Measurements from ENCODE around the gene PCDH15. TPM values are rescaled to one million over a fixed set of nuclear protein-coding genes. Genes with fewer than 3 reads are reported as not detected.

Gene PCDH15
- total RNA-seq, 1 experiment from 2014 or later, result 0.59 TPM

DNA sequence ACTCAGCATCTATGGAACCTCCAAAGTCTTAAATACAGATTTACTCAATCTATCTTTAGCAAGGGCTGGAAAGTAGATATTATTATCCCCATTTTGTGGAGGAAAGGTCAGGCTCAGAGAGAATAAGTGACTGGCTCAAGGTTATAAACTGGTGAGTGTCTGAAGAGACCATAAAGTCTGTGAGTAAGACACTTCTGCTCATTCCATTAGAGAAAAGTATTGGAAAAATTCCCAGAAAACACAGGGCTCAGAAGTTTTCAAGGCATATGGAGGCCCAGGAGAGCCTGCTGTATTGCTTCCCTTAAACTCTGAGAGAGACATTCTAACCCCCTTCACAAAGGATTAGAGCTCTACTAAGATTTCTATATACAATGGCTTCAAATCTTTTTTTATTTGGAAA, 134.8 kb downstream of the PCDH15 start (continued):
- TF ChIP-seq, protein P1, sequence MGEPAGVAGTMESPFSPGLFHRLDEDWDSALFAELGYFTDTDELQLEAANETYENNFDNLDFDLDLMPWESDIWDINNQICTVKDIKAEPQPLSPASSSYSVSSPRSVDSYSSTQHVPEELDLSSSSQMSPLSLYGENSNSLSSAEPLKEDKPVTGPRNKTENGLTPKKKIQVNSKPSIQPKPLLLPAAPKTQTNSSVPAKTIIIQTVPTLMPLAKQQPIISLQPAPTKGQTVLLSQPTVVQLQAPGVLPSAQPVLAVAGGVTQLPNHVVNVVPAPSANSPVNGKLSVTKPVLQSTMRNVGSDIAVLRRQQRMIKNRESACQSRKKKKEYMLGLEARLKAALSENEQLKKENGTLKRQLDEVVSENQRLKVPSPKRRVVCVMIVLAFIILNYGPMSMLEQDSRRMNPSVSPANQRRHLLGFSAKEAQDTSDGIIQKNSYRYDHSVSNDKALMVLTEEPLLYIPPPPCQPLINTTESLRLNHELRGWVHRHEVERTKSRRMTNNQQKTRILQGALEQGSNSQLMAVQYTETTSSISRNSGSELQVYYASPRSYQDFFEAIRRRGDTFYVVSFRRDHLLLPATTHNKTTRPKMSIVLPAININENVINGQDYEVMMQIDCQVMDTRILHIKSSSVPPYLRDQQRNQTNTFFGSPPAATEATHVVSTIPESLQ (CRISPR knock-in tag; IDR thresholded peaks at IDR 0.05), result no peak
- no peak for TF ChIP-seq JUN (CRISPR knock-in tag; IDR thresholded peaks at IDR 0.05)
- TF ChIP-seq, protein P2, sequence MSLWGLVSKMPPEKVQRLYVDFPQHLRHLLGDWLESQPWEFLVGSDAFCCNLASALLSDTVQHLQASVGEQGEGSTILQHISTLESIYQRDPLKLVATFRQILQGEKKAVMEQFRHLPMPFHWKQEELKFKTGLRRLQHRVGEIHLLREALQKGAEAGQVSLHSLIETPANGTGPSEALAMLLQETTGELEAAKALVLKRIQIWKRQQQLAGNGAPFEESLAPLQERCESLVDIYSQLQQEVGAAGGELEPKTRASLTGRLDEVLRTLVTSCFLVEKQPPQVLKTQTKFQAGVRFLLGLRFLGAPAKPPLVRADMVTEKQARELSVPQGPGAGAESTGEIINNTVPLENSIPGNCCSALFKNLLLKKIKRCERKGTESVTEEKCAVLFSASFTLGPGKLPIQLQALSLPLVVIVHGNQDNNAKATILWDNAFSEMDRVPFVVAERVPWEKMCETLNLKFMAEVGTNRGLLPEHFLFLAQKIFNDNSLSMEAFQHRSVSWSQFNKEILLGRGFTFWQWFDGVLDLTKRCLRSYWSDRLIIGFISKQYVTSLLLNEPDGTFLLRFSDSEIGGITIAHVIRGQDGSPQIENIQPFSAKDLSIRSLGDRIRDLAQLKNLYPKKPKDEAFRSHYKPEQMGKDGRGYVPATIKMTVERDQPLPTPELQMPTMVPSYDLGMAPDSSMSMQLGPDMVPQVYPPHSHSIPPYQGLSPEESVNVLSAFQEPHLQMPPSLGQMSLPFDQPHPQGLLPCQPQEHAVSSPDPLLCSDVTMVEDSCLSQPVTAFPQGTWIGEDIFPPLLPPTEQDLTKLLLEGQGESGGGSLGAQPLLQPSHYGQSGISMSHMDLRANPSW (CRISPR knock-in tag; conservative IDR thresholded peaks at IDR 0.05; ENCODE audit: low read depth), result no peak
- TF ChIP-seq NFYB (CRISPR knock-in tag; conservative IDR thresholded peaks at IDR 0.05; ENCODE audit: low read depth), result no peak

- Mint-ChIP-seq H3K36me3 (no peaks in the 10 kb centered on the region), H3K4me3 (no peak overlapping the region), H3K4me1 (no peaks in the 10 kb centered on the region), H3K27me3 (ENCODE audit: low read depth) (no peaks in the 10 kb centered on the region), H3K9me3 (no peaks in the 10 kb centered on the region), H3K27ac (no peak overlapping the region)
- CTCF ChIA-PET, result no interaction called here
- ATAC-seq (no peak), DNase-seq (ENCODE audit: low spot score) (no peak)
- POLR2A ChIA-PET, result no interaction called here
- no peak for TF ChIP-seq SOX15 (CRISPR knock-in tag; IDR thresholded peaks at IDR 0.05)
- TF ChIP-seq ERG (CRISPR knock-in tag; IDR thresholded peaks at IDR 0.05), result no peak
- TF ChIP-seq RORB (CRISPR knock-in tag; IDR thresholded peaks at IDR 0.05), result no peak
- no peak for TF ChIP-seq MLX (CRISPR knock-in tag; IDR thresholded peaks at IDR 0.05)
- no peak for TF ChIP-seq FOXK1 (CRISPR knock-in tag; IDR thresholded peaks at IDR 0.05)
- TF ChIP-seq MXD4 (CRISPR knock-in tag; IDR thresholded peaks at IDR 0.05; ENCODE audit: borderline replicate concordance), result no peak
- TF ChIP-seq, protein P3, sequence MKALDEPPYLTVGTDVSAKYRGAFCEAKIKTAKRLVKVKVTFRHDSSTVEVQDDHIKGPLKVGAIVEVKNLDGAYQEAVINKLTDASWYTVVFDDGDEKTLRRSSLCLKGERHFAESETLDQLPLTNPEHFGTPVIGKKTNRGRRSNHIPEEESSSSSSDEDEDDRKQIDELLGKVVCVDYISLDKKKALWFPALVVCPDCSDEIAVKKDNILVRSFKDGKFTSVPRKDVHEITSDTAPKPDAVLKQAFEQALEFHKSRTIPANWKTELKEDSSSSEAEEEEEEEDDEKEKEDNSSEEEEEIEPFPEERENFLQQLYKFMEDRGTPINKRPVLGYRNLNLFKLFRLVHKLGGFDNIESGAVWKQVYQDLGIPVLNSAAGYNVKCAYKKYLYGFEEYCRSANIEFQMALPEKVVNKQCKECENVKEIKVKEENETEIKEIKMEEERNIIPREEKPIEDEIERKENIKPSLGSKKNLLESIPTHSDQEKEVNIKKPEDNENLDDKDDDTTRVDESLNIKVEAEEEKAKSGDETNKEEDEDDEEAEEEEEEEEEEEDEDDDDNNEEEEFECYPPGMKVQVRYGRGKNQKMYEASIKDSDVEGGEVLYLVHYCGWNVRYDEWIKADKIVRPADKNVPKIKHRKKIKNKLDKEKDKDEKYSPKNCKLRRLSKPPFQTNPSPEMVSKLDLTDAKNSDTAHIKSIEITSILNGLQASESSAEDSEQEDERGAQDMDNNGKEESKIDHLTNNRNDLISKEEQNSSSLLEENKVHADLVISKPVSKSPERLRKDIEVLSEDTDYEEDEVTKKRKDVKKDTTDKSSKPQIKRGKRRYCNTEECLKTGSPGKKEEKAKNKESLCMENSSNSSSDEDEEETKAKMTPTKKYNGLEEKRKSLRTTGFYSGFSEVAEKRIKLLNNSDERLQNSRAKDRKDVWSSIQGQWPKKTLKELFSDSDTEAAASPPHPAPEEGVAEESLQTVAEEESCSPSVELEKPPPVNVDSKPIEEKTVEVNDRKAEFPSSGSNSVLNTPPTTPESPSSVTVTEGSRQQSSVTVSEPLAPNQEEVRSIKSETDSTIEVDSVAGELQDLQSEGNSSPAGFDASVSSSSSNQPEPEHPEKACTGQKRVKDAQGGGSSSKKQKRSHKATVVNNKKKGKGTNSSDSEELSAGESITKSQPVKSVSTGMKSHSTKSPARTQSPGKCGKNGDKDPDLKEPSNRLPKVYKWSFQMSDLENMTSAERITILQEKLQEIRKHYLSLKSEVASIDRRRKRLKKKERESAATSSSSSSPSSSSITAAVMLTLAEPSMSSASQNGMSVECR (CRISPR knock-in tag; IDR thresholded peaks at IDR 0.05; ENCODE audit: borderline replicate concordance), result no peak
- no peak for TF ChIP-seq ESRRA (CRISPR knock-in tag; IDR thresholded peaks at IDR 0.05; ENCODE audit: borderline replicate concordance)
- TF ChIP-seq E2F1 (CRISPR knock-in tag; IDR thresholded peaks at IDR 0.05), result no peak
- TF ChIP-seq, protein P4, sequence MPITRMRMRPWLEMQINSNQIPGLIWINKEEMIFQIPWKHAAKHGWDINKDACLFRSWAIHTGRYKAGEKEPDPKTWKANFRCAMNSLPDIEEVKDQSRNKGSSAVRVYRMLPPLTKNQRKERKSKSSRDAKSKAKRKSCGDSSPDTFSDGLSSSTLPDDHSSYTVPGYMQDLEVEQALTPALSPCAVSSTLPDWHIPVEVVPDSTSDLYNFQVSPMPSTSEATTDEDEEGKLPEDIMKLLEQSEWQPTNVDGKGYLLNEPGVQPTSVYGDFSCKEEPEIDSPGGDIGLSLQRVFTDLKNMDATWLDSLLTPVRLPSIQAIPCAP (CRISPR knock-in tag; IDR thresholded peaks at IDR 0.05), result no peak
- TF ChIP-seq GTF2I (CRISPR knock-in tag; conservative IDR thresholded peaks at IDR 0.05), result no peak
- TF ChIP-seq NFYB (CRISPR knock-in tag; conservative IDR thresholded peaks at IDR 0.05; ENCODE audit: low read depth), result no peak
- no peak for TF ChIP-seq JAZF1 (CRISPR knock-in tag; IDR thresholded peaks at IDR 0.05)
- TF ChIP-seq ZNF232 (CRISPR knock-in tag; IDR thresholded peaks at IDR 0.05), result no peak
- TF ChIP-seq ZNF396 (CRISPR knock-in tag; IDR thresholded peaks at IDR 0.05; ENCODE audit: borderline replicate concordance), result no peak
- no peak for TF ChIP-seq FOXJ3 (CRISPR knock-in tag; IDR thresholded peaks at IDR 0.05; ENCODE audit: borderline replicate concordance)
- TF ChIP-seq, protein P1 (CRISPR knock-in tag; IDR thresholded peaks at IDR 0.05), result no peak
- TF ChIP-seq NFE2L1 (CRISPR knock-in tag; IDR thresholded peaks at IDR 0.05), result no peak
- TF ChIP-seq PRRX2 (CRISPR knock-in tag; IDR thresholded peaks at IDR 0.05), result no peak
These were observed 135.9 kb downstream of the PCDH15 start for GRCh38 chr10:54665095-54665494.

Data from WTC11 (cell line).